BJ (cell line): Measurements from ENCODE around the gene PDE6G. TPM values are rescaled to one million over a fixed set of nuclear protein-coding genes. Genes with fewer than 3 reads are reported as not detected.

ENCODE experiments used
- CTCF ChIA-PET: fragments of 350-600 bp; formaldehyde crosslinking; extraction: SDS; loops from one replicate; lab custom pipeline; 2021; ENCODE audit warnings: antibody characterized with exemption, inconsistent platforms; lab: Yijun Ruan, JAX
- POLR2A ChIA-PET: fragments of 300-600 bp; sonication (Branson Sonifier 250); formaldehyde crosslinking; extraction: SDS; loops from one replicate; lab custom pipeline; 2021; ENCODE audit warnings: antibody characterized with exemption; lab: Charles Lee
- DNase-seq: peaks from one replicate; pipeline ENCODE4 v3.0.0-alpha.2; 2011; ENCODE audit warnings: low read depth
- H3K27me3 ChIP-seq: 2 replicates; pipeline ENCODE4 v1.6.0; 2011; ENCODE audit warnings: low read length; ENCODE audit not compliant: control insufficient read depth, insufficient read depth
- H3K36me3 ChIP-seq: 2 replicates; pipeline ENCODE4 v1.5.1; 2011; ENCODE audit warnings: low read length; ENCODE audit not compliant: control insufficient read depth, insufficient read depth
- H3K4me3 ChIP-seq: 2 replicates; pipeline ENCODE4 v1.5.1; 2011; ENCODE audit warnings: low read depth, mild to moderate bottlenecking, control low read depth, low read length
- polyA plus RNA-seq: library from polyadenylated mRNA; depleted of rRNA; stranded (reverse); fragments of >200 nt; gene quantifications from 2 replicates; pipeline ENCODE4 v1.2.3, GENCODE V29; 2011
- TF ChIP-seq, protein P1 (sequence below): IDR thresholded peaks from 2 replicates; pipeline ENCODE4 v1.5.1; 2011; ENCODE audit warnings: low read depth, mild to moderate bottlenecking, control low read depth, inconsistent platforms, low read length, moderate library complexity; ENCODE audit not compliant: insufficient read depth

The PDE6G gene
- polyA plus RNA-seq, 1 experiment, result 0.37 TPM

DNA sequence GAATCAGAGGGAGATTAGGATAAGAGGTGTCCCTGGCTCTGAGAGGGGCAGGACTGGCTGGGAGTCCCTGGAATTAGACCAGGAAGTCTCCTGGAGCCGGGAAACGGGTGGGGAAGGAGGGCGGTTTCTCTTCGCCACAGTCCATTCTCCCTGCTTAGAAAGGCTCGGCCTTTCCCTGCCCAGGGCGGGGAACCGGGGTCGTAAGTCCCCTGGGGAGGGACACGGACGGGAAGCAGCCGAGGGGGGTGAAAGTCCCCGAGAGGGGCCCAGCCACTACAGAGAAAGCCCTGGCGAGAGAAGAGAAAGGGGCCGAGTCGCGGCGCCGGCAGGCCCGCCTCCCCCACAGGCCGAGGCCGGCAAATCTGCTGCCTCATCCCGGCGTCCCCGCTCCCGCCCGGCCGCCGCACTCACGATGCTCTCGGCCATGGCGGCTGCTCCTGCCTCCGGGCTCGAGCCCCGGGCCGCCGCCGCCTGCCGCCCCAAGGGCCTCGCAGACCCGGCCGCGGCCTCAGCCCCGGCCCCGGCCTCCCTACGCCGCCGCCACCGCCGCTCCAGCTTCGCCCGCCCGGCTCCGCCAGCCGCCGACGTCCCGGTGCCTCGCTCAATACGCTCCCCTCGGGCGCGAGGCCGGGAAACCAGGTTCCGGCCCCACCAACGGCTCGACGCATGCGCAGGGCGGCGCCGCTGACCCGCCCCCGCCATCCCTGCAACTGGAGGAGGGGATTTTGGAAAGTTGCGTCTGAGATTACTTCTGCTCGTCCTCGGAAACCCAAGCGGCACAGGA is 19.6 kb downstream of the PDE6G start, which contains the start of the genes NPLOC4 and TSPAN10:
Gene NPLOC4, minus strand, starts transcription at position 608 of the 784 bp plus-strand sequence. Its CDS starts 182 bp downstream, at position 426.
Gene TSPAN10, plus strand, starts transcription at position 692 of the 784 bp plus-strand sequence. CDS start 5,217 bp downstream, outside the sequence.
- POLR2A ChIA-PET, result interaction anchor here (0.6 kb wide), 1 partner anchor 20 kb away, joined by 4 read pairs; no protein-coding TSS in a partner anchor
- Histone ChIP-seq H3K4me3 (peak within 1 kb of the TSS; percentile 82), H3K36me3 (no peaks in the 10 kb centered on the region; the same call in none of the 2 replicates), H3K27me3 (no peaks in the 10 kb centered on the region)
- CTCF ChIA-PET, result no interaction called here
- TF ChIP-seq, protein P1, sequence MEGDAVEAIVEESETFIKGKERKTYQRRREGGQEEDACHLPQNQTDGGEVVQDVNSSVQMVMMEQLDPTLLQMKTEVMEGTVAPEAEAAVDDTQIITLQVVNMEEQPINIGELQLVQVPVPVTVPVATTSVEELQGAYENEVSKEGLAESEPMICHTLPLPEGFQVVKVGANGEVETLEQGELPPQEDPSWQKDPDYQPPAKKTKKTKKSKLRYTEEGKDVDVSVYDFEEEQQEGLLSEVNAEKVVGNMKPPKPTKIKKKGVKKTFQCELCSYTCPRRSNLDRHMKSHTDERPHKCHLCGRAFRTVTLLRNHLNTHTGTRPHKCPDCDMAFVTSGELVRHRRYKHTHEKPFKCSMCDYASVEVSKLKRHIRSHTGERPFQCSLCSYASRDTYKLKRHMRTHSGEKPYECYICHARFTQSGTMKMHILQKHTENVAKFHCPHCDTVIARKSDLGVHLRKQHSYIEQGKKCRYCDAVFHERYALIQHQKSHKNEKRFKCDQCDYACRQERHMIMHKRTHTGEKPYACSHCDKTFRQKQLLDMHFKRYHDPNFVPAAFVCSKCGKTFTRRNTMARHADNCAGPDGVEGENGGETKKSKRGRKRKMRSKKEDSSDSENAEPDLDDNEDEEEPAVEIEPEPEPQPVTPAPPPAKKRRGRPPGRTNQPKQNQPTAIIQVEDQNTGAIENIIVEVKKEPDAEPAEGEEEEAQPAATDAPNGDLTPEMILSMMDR, result no peak
- no peak for DNase-seq

DNA sequence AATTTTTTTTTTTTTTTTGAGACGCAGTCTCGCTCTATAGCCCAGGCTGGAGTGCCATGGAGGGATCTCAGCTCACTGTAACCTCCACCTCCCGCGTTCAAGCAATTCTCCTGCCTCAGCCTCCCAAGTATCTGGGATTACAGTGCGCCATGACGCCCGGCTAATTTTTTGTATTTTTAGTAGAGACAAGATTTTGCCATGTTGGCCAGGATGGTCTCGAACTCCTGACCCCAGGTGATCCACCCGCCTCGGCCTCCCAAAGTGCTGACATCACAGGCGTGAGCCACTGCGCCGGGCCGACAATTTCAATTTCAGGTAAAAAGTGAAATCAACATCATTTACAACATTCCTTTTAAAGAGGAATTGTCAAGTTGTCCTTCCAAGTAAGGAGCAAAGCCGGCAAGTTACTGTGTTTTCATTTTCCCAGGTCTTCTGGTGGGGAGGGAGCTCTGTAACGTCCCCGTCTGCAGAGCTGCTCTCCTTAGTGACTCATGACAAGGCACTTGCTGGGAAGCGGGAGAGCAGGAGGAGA is 20.3 kb downstream of the PDE6G start:
- Histone ChIP-seq H3K36me3 (no peaks in the 10 kb centered on the region; the same call in 1 of the 2 replicates), H3K4me3 (peak overlapping the region; percentile 82), H3K27me3 (no peaks in the 10 kb centered on the region)
- ChIA-PET POLR2A (no interaction called here), CTCF (no interaction called here)
- no peak for DNase-seq
- TF ChIP-seq, protein P1, result no peak

GRCh38 chr17:81635431-81635830 is 20.9 kb downstream of the PDE6G start:
- ChIA-PET CTCF (no interaction called here), POLR2A (no interaction called here)
- H3K27me3 ChIP-seq, result no peaks in the 10 kb centered on the region
- TF ChIP-seq, protein P1, result no peak
- H3K36me3 ChIP-seq, result no peaks in the 10 kb centered on the region; the same call in 1 of the 2 replicates
- no peak for DNase-seq
- H3K4me3 ChIP-seq, result no peak overlapping the region

DNA sequence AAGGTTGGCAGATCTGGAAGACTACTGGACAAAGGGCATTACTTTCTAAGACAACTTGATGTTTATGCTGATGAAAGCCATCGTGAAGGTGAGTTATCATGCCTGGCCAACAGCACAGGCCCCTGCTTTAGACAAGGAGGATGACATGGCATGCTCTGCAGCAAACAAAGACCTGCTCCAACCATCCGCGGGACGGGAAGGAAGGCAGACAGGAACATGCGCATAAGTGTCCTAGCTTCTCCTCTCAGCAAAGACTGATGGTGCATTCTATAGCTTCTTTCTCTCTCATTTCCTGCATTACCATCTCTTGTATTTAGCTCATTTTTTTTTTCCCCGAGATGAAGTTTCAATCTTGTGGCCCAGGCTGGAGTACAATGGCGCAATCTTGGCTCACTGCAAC is 24.9 kb downstream of the PDE6G start:
- H3K27me3 ChIP-seq, result no peaks in the 10 kb centered on the region
- H3K36me3 ChIP-seq, result peaks cover 6% of the 10 kb centered on the region
- POLR2A ChIA-PET, result no interaction called here
- no peak for DNase-seq
- CTCF ChIA-PET, result interaction anchor here (0.6 to 1.5 kb wide), 3 partner anchors 10 to 815 kb away, joined by 3 to 4 read pairs (median 3); no protein-coding TSS in a partner anchor
- H3K4me3 ChIP-seq, result no peak overlapping the region
- TF ChIP-seq, protein P1, result no peak

DNA sequence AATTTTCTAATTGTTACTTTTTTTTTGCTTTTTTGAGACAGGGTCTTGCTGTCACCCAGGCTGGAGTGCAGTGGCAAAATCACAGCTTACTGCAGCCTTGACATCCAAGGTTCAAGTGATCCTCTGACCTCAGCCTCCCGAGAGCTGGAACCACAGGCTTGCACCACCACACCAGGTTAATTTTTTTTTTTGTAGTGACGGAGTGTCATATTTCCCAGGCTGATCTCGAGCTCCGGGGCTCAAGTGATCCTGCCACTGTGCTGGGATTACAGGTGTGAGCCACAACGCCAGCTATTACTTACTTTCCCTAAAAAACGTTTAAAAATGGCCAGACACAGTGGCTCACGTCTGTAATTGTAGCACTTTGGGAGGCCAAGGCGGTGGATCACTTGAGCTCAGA is 26.1 kb downstream of the PDE6G start:
- Histone ChIP-seq H3K36me3 (peaks cover 10% of the 10 kb centered on the region), H3K27me3 (no peaks in the 10 kb centered on the region)
- POLR2A ChIA-PET, result no interaction called here

More for the DNA sequence above, 26.1 kb downstream of the PDE6G start:
- no peak for DNase-seq
- CTCF ChIA-PET, result interaction anchor here (1.5 kb wide), 1 partner anchor 12 kb away, joined by 3 read pairs; no protein-coding TSS in a partner anchor
- H3K4me3 ChIP-seq, result no peak overlapping the region
- TF ChIP-seq, protein P1, result no peak
